Amniotic epithelial cell (primary cell): ENCODE measurements around the gene SPATA31D3.
"Not testable (repeated sequence)": the region's sequence is repeated elsewhere in the genome, so short reads cannot be mapped to it uniquely, and the experiment has no call there.

Source experiments
- DNase-seq: peaks from one replicate; pipeline ENCODE4 v3.0.0-alpha.2; 2010; ENCODE audit warnings: low read depth

Gene SPATA31D3

GRCh38 chr9:81979196-81979595 lies 35.9 kb downstream of the SPATA31D3 start:
- DNase-seq: no peak

- DNase-seq: no peak
Observed at GRCh38 chr9:81980568-81980967, 37.3 kb downstream of the SPATA31D3 start.

- DNase-seq: no peak
Observed at GRCh38 chr9:81981883-81982282, 38.6 kb downstream of the SPATA31D3 start.

- no peak for DNase-seq
Observed at GRCh38 chr9:81984928-81985327, 41.6 kb downstream of the SPATA31D3 start.

GRCh38 chr9:81986051-81986450 lies 42.8 kb downstream of the SPATA31D3 start:
- no peak for DNase-seq

- not testable (repeated sequence) for DNase-seq
Observed at GRCh38 chr9:81988472-81988871, 45.2 kb downstream of the SPATA31D3 start, which contains the start of gene SPATA31D1. Gene SPATA31D1 (plus strand): TSS chr9:81988772. CDS start chr9:81988819, 47 bp downstream.

GRCh38 chr9:81989700-81990099 lies 46.4 kb downstream of the SPATA31D3 start:
- DNase-seq: no peak

GRCh38 chr9:81993656-81994055 lies 50.4 kb downstream of the SPATA31D3 start:
- DNase-seq: no peak
